ENCODE data around the gene SLC3A2. TPM values are rescaled to one million over a fixed set of nuclear protein-coding genes. Genes with fewer than 3 reads are reported as not detected.

Gene SLC3A2
- total RNA-seq, 3 donors from 2014 or later (not counting 1 experiment from before 2014, with no cell fraction given), result 200 to 235 (median 207) TPM

- Mint-ChIP-seq H3K36me3 (no peaks in the 10 kb centered on the region), H3K4me1 (peaks cover 7% of the 10 kb centered on the region in 2 donors), H3K27me3 (ENCODE audit: low read depth in 2 of 2) (no peaks in the 10 kb centered on the region), H3K4me3 (no peak overlapping the region), H3K9me3 (no peaks in the 10 kb centered on the region), H3K27ac (no peak overlapping the region)
- no peak overlapping the region for H3K27ac ChIP-seq (ENCODE audit: low read length)
- no peak overlapping the region for H3K4me3 ChIP-seq (ENCODE audit: low read length)
- WGBS (ENCODE audit: insufficient coverage), result 92% methylated on average over 3 of the region's 3 CpGs
- H3K9me3 ChIP-seq (ENCODE audit: control insufficient read depth, insufficient read depth, low read length), result no peaks in the 10 kb centered on the region
- no peaks in the 10 kb centered on the region for H3K36me3 ChIP-seq (ENCODE audit: control insufficient read depth, insufficient read depth, low read length)
- TF ChIP-seq, protein P1, sequence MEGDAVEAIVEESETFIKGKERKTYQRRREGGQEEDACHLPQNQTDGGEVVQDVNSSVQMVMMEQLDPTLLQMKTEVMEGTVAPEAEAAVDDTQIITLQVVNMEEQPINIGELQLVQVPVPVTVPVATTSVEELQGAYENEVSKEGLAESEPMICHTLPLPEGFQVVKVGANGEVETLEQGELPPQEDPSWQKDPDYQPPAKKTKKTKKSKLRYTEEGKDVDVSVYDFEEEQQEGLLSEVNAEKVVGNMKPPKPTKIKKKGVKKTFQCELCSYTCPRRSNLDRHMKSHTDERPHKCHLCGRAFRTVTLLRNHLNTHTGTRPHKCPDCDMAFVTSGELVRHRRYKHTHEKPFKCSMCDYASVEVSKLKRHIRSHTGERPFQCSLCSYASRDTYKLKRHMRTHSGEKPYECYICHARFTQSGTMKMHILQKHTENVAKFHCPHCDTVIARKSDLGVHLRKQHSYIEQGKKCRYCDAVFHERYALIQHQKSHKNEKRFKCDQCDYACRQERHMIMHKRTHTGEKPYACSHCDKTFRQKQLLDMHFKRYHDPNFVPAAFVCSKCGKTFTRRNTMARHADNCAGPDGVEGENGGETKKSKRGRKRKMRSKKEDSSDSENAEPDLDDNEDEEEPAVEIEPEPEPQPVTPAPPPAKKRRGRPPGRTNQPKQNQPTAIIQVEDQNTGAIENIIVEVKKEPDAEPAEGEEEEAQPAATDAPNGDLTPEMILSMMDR (IDR thresholded peaks at IDR 0.05), result no peak
- peaks cover 24% of the 10 kb centered on the region for H3K4me1 ChIP-seq (ENCODE audit: control insufficient read depth, insufficient read depth, low read length)
- intact Hi-C loops (cut with micrococcal nuclease), result loop anchor here (5.0 kb wide), 2 partner anchors 137 to 287 kb away; partner anchors contain the start of genes BSCL2 and GNG3
- ATAC-seq, result no peak
- H3K27me3 ChIP-seq (ENCODE audit: control insufficient read depth, insufficient read depth, low read length), result no peaks in the 10 kb centered on the region
- DNase-seq, result no peak
Observed at GRCh38 chr11:62844154-62844553, 36.5 kb upstream of the SLC3A2 start.

DNA sequence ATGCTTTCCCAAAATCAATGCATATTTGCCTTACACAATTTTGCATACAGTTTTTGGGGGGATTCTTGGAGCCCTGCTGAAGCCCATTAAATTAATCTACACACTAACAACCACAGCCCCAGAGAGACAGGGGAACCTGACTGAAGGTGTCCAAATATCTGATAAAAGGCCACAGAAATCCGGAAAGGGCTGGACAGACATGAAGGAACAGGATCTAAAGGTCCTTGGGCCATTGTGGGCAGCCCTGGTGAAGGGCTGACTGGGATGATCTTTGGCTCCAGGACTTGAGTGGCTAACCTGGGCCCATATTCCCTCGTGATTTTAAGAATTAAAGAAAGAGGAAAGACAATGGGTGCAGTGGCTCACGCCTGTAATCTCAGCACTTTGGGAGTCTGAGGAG lies 34.5 kb upstream of the SLC3A2 start:
- H3K4me1 ChIP-seq (ENCODE audit: control insufficient read depth, insufficient read depth, low read length), result peaks cover 15% of the 10 kb centered on the region
- Mint-ChIP-seq H3K27ac (no peak overlapping the region), H3K36me3 (no peaks in the 10 kb centered on the region), H3K27me3 (ENCODE audit: low read depth in 2 of 2) (no peaks in the 10 kb centered on the region), H3K4me1 (no peaks in the 10 kb centered on the region), H3K9me3 (no peaks in the 10 kb centered on the region), H3K4me3 (no peak overlapping the region)
- ATAC-seq, result no peak
- 86% methylated on average over 3 of the region's 3 CpGs for WGBS (ENCODE audit: insufficient coverage)
- TF ChIP-seq, protein P1 (IDR thresholded peaks at IDR 0.05), result no peak
- H3K9me3 ChIP-seq (ENCODE audit: control insufficient read depth, insufficient read depth, low read length), result no peaks in the 10 kb centered on the region
- DNase-seq, result no peak
- intact Hi-C loops (cut with micrococcal nuclease), result no loop called here
- no peaks in the 10 kb centered on the region for H3K27me3 ChIP-seq (ENCODE audit: control insufficient read depth, insufficient read depth, low read length)
- H3K27ac ChIP-seq (ENCODE audit: low read length), result no peak overlapping the region
- H3K4me3 ChIP-seq (ENCODE audit: low read length), result no peak overlapping the region
- no peaks in the 10 kb centered on the region for H3K36me3 ChIP-seq (ENCODE audit: control insufficient read depth, insufficient read depth, low read length)

GRCh38 chr11:62847767-62848314 lies 32.9 kb upstream of the SLC3A2 start:
- no peak overlapping the region for H3K27ac Mint-ChIP-seq
- Histone ChIP-seq H3K36me3 (ENCODE audit: control insufficient read depth, insufficient read depth, low read length) (peaks cover 16% of the 10 kb centered on the region), H3K9me3 (ENCODE audit: control insufficient read depth, insufficient read depth, low read length) (no peaks in the 10 kb centered on the region), H3K27me3 (ENCODE audit: control insufficient read depth, insufficient read depth, low read length) (no peaks in the 10 kb centered on the region), H3K4me3 (ENCODE audit: low read length) (no peak overlapping the region), H3K4me1 (ENCODE audit: control insufficient read depth, insufficient read depth, low read length) (peaks cover 2% of the 10 kb centered on the region), H3K27ac (ENCODE audit: low read length) (no peak overlapping the region)
- intact Hi-C loops (cut with micrococcal nuclease), result no loop called here
- H3K4me3 Mint-ChIP-seq, result no peak overlapping the region
- peaks cover 10% of the 10 kb centered on the region for H3K36me3 Mint-ChIP-seq
- peak in 1 of 2 donors; percentile 1 for DNase-seq
- H3K4me1 Mint-ChIP-seq, result peaks cover 7 to 8% of the 10 kb centered on the region in 2 donors
- TF ChIP-seq, protein P1 (IDR thresholded peaks at IDR 0.05), result no peak
- WGBS (ENCODE audit: insufficient coverage), result 100% methylated on average over 1 of the region's 1 CpG
- no peaks in the 10 kb centered on the region for H3K27me3 Mint-ChIP-seq (ENCODE audit: low read depth in 2 of 2)
- ATAC-seq, result no peak
- no peaks in the 10 kb centered on the region for H3K9me3 Mint-ChIP-seq

All from natural killer cell (primary cell).